Upper lobe of left lung (tissue), 6 donors: Measurements from ENCODE around the gene ETV3L. TPM values are rescaled to one million over a fixed set of nuclear protein-coding genes. Genes with fewer than 3 reads are reported as not detected.
A peak's percentile ranks its signal among the peaks of the same experiment; 100 is the strongest.

Source experiments
- ATAC-seq, 2 donors: fragments of 200-7000 bp; cut with Tn5 transposase; one replicate each; pipeline ENCODE4 v1.9.1; 2022; ENCODE audit warnings: mild to moderate bottlenecking in 2 of 2, moderate library complexity in 2 of 2; ENCODE audit not compliant: low FRiP score in 2 of 2
- DNase-seq, 2 donors: peaks; one replicate each; pipeline ENCODE4 v3.0.0-alpha.2; 2019 to 2020
- H3K27ac ChIP-seq, 4 donors: fragments of 200-600 bp; sonication (generic); one replicate each; pipeline ENCODE4 v1.5.1; 2016 to 2019
- H3K27me3 ChIP-seq, 4 donors: fragments of 200-600 bp; sonication (generic); one replicate each; pipeline ENCODE4 v1.5.1; 2017 to 2019
- H3K36me3 ChIP-seq, 4 donors: fragments of 200-600 bp; sonication (generic); one replicate each; pipeline ENCODE4 v1.5.1; 2016 to 2019
- H3K4me1 ChIP-seq, 4 donors: fragments of 200-600 bp; sonication (generic); one replicate each; pipeline ENCODE4 v1.5.1; 2018 to 2019
- H3K4me3 ChIP-seq, 4 donors: fragments of 200-600 bp; sonication (generic); one replicate each; pipeline ENCODE4 v1.5.1; 2017 to 2019; ENCODE audit warnings: mild to moderate bottlenecking in 2 of 4, moderate library complexity in 1 of 4
- H3K9me3 ChIP-seq, 4 donors: fragments of 200-600 bp; sonication (generic); one replicate each; pipeline ENCODE4 v1.5.1; 2018 to 2019
- EP300 ChIP-seq, 4 donors: sonication (generic); formaldehyde crosslinking; IDR thresholded peaks; one replicate each; pipeline ENCODE4 v1.5.1; 2017; ENCODE audit warnings: antibody characterized with exemption in 4 of 4, control low read depth in 2 of 4
- POLR2A ChIP-seq, 4 donors: fragments of 450-650 bp; IDR thresholded peaks; one replicate each; pipeline ENCODE4 v1.5.1; 2016 to 2017; ENCODE audit warnings: antibody characterized with exemption in 4 of 4, mild to moderate bottlenecking in 2 of 4
- POLR2AphosphoS5 ChIP-seq, 2 donors: sonication (generic); formaldehyde crosslinking; IDR thresholded peaks; one replicate each; pipeline ENCODE4 v1.5.1; 2017; ENCODE audit warnings: antibody characterized with exemption in 2 of 2
- WGBS, 2 donors: methylation state at CpG; one replicate each; pipeline ENCODE4 v1.1.5; 2017 to 2018; 5-methylcytosine and 5-hydroxymethylcytosine counted together
- total RNA-seq, 6 donors: library from RNA; depleted of rRNA in 4 of 6; stranded (reverse); fragments of >200 nt in 4 of 6; gene quantifications; one replicate each; pipeline versions ENCODE4 v1.1.0 to v1.2.1, GENCODE V29; 2016 to 2021
- TF ChIP-seq, protein P1 (sequence below), 6 experiments: fragments of 450-650 bp in 4 of 6; fragments of 200-600 bp in 2 of 6; sonication (generic) in 2 of 6; IDR thresholded peaks; one replicate each; pipeline ENCODE4 v1.5.1; 2016 to 2019; ENCODE audit warnings: antibody characterized with exemption in 6 of 6
- donor health status: DM: no; HTN: no; CAD: no; lungs with moderate emphysema.
- donor health status: DM: no; HTN: yes; CAD: no; lungs with severe emphysema.

The ETV3L gene
- total RNA-seq, 6 donors from 2014 or later, result not detected

DNA sequence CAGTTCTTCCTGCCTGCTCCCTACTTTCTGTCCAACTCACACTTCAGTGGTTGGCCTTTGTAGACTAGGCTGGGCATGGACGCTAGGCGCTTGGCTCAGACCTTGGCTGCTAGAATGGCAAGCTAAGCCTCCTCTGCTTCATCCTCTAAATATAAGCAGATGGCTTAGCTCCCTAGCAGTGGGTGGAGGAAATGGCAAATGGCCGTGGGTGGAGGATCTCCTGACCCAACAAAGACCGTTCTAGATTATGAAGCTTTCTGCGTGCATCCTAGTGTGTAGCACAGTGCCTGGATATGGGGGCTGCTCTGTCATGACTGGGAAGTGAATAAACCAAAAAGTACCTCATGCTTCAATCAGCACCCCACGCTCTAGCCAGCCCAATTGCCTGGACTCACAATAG, 10.4 kb upstream of the ETV3L start:
- Histone ChIP-seq H3K9me3 (no peaks in the 10 kb centered on the region), H3K27me3 (peaks cover 0 to 7% (median 0%) of the 10 kb centered on the region in 4 donors), H3K4me3 (no peak overlapping the region), H3K27ac (no peak overlapping the region), H3K36me3 (no peaks in the 10 kb centered on the region), H3K4me1 (peaks cover 0 to 6% (median 3%) of the 10 kb centered on the region in 4 donors)
- TF ChIP-seq, protein P1, sequence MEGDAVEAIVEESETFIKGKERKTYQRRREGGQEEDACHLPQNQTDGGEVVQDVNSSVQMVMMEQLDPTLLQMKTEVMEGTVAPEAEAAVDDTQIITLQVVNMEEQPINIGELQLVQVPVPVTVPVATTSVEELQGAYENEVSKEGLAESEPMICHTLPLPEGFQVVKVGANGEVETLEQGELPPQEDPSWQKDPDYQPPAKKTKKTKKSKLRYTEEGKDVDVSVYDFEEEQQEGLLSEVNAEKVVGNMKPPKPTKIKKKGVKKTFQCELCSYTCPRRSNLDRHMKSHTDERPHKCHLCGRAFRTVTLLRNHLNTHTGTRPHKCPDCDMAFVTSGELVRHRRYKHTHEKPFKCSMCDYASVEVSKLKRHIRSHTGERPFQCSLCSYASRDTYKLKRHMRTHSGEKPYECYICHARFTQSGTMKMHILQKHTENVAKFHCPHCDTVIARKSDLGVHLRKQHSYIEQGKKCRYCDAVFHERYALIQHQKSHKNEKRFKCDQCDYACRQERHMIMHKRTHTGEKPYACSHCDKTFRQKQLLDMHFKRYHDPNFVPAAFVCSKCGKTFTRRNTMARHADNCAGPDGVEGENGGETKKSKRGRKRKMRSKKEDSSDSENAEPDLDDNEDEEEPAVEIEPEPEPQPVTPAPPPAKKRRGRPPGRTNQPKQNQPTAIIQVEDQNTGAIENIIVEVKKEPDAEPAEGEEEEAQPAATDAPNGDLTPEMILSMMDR (IDR thresholded peaks at IDR 0.05), result no peak
- TF ChIP-seq POLR2AphosphoS5 (IDR thresholded peaks at IDR 0.05) (no peak), EP300 (IDR thresholded peaks at IDR 0.05) (no peak), POLR2A (IDR thresholded peaks at IDR 0.05) (no peak)
- ATAC-seq (no peak), DNase-seq (no peak)
- 73 to 78% methylated on average over 6 of the region's 6 CpGs for WGBS, 2 donors

DNA sequence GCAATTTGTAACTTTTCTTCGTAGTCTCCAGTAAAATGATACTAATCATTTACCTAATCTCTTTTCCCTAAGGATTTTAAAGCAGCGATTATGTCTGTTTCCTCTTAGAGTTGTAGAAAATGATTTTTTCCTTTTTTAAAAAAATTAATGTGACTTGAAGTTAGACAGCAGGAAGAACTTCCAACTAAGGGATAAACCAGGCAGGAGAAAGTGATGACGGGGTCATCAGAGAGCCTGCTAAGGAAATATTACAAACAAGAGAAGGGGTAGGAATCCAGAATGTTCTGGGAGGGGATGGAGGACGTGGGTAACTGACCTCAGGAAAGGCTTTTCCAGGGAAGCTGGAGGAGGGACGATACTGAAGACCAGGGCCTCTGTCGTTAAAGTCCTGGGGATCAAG, 8.8 kb upstream of the ETV3L start:
- DNase-seq (no peak), ATAC-seq (no peak)
- H3K27me3 ChIP-seq, result peaks cover 0 to 7% (median 0%) of the 10 kb centered on the region in 4 donors
- 80 to 81% methylated on average over 6 of the region's 6 CpGs for WGBS, 2 donors
- no peak overlapping the region for H3K27ac ChIP-seq
- H3K36me3 ChIP-seq, result no peaks in the 10 kb centered on the region
- peaks cover 0 to 6% (median 3%) of the 10 kb centered on the region in 4 donors for H3K4me1 ChIP-seq
- no peak overlapping the region for H3K4me3 ChIP-seq
- H3K9me3 ChIP-seq, result no peaks in the 10 kb centered on the region
- TF ChIP-seq EP300 (IDR thresholded peaks at IDR 0.05) (no peak), POLR2A (IDR thresholded peaks at IDR 0.05) (no peak), POLR2AphosphoS5 (IDR thresholded peaks at IDR 0.05) (no peak)
- TF ChIP-seq, protein P1 (IDR thresholded peaks at IDR 0.05), result no peak

DNA sequence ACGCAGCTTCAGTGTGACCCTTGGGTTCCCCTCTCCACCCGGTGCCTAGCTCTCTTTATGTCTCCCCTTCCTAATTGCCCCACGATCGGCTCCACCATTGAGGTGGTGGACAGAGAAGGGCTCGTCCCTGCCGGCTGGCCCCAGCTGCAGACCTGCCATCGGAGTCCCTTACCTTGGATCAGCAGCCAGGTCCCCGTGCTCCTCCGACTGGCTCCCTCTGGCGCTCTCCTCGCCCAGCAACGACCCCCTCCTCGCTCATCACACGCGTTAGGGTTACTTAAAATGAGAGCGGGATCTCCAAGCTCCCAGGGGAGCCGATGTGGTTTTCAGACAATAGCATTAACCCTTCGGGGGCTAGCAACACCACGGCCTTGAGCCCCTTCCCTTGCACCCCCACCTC, 8.1 kb upstream of the ETV3L start:
- ATAC-seq (no peak), DNase-seq (peak in 1 of 2 donors; percentile 59)
- H3K36me3 ChIP-seq, result no peaks in the 10 kb centered on the region
- WGBS, 2 donors, result 51 to 56% methylated on average over 16 to 19 of the region's 19 CpGs
- peaks cover 0 to 7% (median 0%) of the 10 kb centered on the region in 4 donors for H3K27me3 ChIP-seq
- TF ChIP-seq, protein P1 (IDR thresholded peaks at IDR 0.05), result no peak
- no peak for TF ChIP-seq EP300 (IDR thresholded peaks at IDR 0.05)
- no peak for TF ChIP-seq POLR2A (IDR thresholded peaks at IDR 0.05)
- no peak for TF ChIP-seq POLR2AphosphoS5 (IDR thresholded peaks at IDR 0.05)
- H3K4me3 ChIP-seq, result no peak overlapping the region
- H3K4me1 ChIP-seq, result peaks cover 0 to 3% (median 0%) of the 10 kb centered on the region in 4 donors
- no peak overlapping the region for H3K27ac ChIP-seq
- H3K9me3 ChIP-seq, result no peaks in the 10 kb centered on the region

DNA sequence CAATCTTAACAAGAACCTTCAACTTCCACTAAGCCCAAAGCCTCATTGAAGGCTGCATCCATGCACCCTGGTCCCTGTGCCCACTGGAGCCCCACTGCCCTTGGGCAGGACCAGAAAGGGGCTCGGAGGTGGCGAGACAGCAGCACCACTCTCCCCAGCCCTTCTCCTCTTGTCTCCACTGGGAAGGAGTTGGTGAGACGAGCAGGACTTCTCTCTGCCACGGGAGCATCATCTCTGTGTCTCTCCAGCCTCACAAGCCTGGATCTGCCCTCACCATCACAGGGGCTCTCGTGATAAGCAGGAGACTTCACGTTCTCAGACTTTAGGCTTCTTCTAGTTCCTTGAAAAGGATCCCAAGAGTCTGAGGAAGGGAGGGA, 7.2 kb upstream of the ETV3L start:
- no peaks in the 10 kb centered on the region for H3K36me3 ChIP-seq
- TF ChIP-seq EP300 (IDR thresholded peaks at IDR 0.05) (no peak), POLR2AphosphoS5 (IDR thresholded peaks at IDR 0.05) (no peak), POLR2A (IDR thresholded peaks at IDR 0.05) (no peak)
- TF ChIP-seq, protein P1 (IDR thresholded peaks at IDR 0.05), result no peak
- no peak overlapping the region for H3K27ac ChIP-seq
- H3K4me3 ChIP-seq, result no peak overlapping the region
- H3K9me3 ChIP-seq, result no peaks in the 10 kb centered on the region
- DNase-seq (no peak), ATAC-seq (no peak)
- WGBS, 2 donors, result 80 to 85% methylated on average over 5 to 6 of the region's 6 CpGs
- peaks cover 0 to 7% (median 0%) of the 10 kb centered on the region in 4 donors for H3K27me3 ChIP-seq
- H3K4me1 ChIP-seq, result peaks cover 0 to 3% (median 0%) of the 10 kb centered on the region in 4 donors
